Fibroblast of mammary gland (primary cell): Measurements from ENCODE around the gene EML5.
"Not testable (repeated sequence)": the region's sequence is repeated elsewhere in the genome, so short reads cannot be mapped to it uniquely, and the experiment has no call there.

ENCODE experiments used
- DNase-seq: peaks from one replicate; pipeline ENCODE4 v3.0.0-alpha.2; 2010; ENCODE audit warnings: low read depth
- H3K4me3 ChIP-seq: 2 replicates; pipeline ENCODE4 v1.5.1; 2011; ENCODE audit warnings: low read depth, mild to moderate bottlenecking, low read length, moderate library complexity; ENCODE audit not compliant: control insufficient read depth
- TF ChIP-seq, protein P1 (sequence below): conservative IDR thresholded peaks from 2 replicates; pipeline ENCODE4 v1.5.1; 2011; ENCODE audit warnings: low read depth, low read length, inconsistent platforms; ENCODE audit not compliant: control insufficient read depth, insufficient read depth

The EML5 gene

DNA sequence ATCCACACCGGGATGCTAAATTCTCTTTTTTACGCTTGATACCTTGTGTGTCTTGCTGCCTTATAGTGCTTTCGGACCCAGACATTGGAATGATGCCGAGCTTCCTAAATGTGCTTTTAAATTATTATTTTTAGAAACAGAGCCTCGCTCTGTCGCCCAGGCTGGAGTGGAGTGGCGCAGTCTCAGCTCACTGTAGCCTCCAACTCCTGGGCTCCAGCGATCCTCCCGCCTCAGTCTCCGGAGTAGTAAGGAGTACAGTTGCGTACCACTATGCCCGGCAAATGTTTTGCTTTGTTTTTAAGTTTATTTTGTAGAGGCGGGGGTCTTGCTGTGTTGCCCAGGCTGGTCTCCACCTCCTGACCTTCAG lies 489 bp upstream of the EML5 start:
- peak overlapping the region; percentile 58 for H3K4me3 ChIP-seq
- DNase-seq, result no peak
- TF ChIP-seq, protein P1, sequence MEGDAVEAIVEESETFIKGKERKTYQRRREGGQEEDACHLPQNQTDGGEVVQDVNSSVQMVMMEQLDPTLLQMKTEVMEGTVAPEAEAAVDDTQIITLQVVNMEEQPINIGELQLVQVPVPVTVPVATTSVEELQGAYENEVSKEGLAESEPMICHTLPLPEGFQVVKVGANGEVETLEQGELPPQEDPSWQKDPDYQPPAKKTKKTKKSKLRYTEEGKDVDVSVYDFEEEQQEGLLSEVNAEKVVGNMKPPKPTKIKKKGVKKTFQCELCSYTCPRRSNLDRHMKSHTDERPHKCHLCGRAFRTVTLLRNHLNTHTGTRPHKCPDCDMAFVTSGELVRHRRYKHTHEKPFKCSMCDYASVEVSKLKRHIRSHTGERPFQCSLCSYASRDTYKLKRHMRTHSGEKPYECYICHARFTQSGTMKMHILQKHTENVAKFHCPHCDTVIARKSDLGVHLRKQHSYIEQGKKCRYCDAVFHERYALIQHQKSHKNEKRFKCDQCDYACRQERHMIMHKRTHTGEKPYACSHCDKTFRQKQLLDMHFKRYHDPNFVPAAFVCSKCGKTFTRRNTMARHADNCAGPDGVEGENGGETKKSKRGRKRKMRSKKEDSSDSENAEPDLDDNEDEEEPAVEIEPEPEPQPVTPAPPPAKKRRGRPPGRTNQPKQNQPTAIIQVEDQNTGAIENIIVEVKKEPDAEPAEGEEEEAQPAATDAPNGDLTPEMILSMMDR, result no peak

DNA sequence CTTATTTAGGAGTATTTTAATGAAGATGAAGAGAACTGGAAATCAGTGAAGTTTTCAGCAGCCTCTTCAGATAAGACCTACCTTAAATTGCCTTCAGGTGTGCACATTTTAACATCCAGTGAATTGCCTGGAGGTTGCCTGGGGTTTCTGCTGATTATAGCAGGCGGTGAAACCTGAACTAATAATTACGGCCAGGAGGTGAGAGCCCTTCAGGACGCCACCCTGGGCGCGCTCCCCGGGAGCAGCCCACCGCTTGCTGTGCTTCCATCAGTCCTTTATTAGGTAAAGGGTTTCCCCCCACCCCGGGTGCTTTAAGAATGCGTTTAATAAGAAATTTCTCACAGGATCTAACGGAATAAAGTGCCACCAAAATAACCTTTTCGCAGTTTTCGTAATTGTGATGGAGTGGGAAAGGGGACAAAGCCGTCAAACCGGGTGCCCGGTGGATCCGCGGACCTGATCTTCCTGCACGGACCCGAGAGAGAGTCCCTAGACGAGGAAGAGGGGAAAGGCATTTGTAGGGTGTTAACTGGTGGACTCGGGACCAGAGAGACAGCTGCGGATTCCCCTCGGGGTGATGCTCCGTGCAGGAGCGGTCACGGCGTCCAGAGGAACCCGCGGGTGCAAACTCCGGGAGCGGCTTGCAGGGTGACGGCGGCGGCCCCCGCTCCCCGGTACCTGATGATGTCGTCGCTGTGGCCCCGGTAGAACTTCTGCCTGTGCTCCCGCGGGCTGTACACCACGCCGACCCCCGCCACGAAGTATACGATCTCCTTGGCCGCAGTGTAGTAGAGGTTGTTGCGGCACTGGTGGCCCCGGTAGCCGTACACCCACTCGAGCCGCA lies 902 bp downstream of the EML5 start:
- DNase-seq, result no peak
- peak overlapping the region; percentile 43 for H3K4me3 ChIP-seq
- TF ChIP-seq, protein P1, result no peak

DNA sequence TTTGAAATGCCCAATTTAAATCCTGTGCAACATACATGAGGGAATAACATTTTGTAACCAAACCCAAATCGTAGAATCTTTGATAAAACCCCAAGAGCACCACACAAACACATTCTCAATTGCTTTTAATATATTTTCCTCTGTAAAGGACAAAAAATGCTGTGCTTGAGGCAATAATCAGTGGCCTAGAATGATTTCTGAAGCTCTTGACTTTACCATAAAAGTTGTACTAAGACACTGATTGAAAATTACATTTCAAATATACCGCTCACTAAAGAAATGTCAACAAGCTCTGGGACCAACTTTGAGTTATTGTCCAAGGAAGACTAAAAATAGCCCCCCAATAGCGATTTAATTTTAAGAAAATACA lies 1.5 kb downstream of the EML5 start:
- no peak for DNase-seq
- no peak overlapping the region for H3K4me3 ChIP-seq
- TF ChIP-seq, protein P1, result no peak

DNA sequence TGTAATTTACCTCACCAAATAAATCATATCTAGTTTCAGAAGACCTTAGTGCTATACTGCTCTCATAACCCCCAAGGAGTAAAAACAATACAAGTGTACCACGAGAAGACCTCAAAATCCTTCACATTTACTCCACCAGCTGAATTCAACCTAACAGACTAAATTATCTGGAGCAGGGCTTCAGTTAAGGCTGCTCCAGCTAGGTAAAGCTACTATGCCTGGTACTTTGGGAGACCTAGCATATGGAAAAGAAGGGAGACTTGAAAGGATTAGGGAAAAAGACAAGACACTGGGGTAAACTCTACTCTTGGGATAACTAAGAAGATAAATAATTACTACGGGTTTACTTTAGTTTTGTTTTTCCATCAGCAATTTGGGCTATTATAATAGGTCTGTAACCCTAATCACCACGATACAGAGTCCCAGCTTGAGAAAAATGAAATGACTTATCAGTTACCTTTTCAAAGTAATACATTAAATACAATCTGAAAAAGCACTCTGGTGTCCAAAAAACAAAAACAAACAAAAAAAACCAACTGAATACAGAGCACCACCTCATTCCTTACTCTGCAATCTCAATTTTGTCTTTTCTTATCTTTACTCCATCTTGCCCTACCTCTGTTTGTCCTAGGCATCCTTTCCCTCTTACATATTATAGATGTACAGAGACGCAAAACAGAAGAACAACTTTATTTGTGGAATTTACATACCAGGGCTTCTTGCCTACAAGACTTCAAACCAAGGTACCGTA lies 2.1 kb downstream of the EML5 start:
- H3K4me3 ChIP-seq, result no peak overlapping the region
- TF ChIP-seq, protein P1, result no peak
- no peak for DNase-seq

DNA sequence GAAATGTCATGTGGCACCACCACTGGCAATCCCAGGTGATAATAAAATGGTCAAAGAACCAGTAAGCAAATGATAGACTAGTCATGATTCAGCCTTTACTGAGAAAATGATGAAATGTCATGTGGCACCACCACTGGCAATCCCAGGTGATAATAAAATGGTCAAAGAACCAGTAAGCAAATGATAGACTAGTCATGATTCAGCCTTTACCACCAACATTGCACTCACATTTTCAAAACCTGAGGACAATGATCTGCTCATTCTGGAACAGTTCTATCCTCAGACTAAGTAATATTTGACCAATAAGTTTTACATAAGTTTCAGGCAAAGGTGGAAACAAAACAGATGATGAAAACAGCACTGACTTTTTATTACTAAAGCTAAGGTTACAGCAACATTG lies 3.2 kb downstream of the EML5 start:
- not testable (repeated sequence) for DNase-seq, H3K4me3 ChIP-seq

DNA sequence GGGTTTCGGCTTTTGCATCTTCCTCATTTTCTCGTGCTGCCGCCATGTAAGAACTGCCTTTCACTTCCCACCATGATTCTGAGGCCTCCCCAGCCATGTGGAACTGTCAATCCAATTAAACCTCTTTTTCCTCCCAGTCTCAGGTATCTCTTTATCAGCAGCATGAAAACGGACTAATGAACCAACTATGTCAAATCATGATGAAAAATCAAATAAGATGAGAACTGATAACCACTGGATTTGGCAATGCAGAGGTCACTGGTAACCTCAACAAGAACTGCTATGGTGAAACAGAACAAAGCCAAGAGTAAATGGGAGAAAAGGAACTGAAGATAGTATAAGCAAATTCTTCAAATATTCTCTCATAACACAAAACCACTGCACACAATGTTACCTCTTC lies 6.0 kb downstream of the EML5 start:
- TF ChIP-seq, protein P1, result no peak
- H3K4me3 ChIP-seq, result no peak overlapping the region
- DNase-seq, result no peak

DNA sequence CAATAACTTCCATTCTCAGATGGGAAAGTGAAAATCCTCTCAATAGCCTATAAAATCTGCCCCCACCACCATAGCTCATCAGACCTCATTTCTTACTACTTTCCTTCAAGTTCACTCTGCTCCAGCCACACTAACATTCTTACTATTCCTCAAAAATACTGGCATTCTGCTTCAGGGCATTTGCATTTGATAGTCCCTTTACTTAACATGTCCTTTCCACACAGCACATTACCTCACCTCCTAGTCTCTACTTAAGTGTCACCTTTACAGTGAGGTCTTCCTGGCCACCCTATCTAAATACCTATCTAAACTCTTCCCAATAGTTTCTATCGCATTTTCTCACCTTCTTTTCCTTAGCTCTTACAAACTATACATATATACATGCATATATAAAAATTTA lies 6.8 kb downstream of the EML5 start:
- no peak for DNase-seq
- TF ChIP-seq, protein P1, result no peak
- H3K4me3 ChIP-seq, result no peak overlapping the region
